ENCODE results near the gene MRE11. TPM values are rescaled to one million over a fixed set of nuclear protein-coding genes. Genes with fewer than 3 reads are reported as not detected.
"Not testable (repeated sequence)": the region's sequence is repeated elsewhere in the genome, so short reads cannot be mapped to it uniquely, and the experiment has no call there.

Gene MRE11
- total RNA-seq, 1 donor from 2014 or later: 10.1 TPM

DNA sequence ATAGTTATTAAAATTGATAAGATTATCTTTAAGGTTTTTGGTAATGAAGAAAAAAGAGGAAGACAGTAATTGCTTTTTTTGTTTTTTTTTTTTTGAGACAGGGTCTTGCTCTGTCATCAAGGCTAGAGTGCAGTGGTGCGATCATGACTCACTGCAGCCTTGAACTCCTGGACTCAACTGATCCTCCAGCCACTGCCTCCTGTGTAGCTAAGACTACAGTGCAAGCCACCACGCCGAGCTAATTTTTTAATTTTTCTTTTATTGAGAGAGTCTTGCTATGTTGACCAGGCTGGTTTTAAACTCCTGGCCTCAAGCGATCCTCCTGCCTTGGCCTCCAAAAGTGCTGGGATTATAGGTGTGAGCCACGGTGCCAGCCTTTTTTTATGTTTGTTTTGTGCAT is 12.9 kb upstream of the MRE11 start:
- not testable (repeated sequence) for DNase-seq (ENCODE audit: low read depth in 2 of 2)

GRCh38 chr11:94504689-94505293 is 11.1 kb upstream of the MRE11 start:
- peak; percentile 70 to 73 for DNase-seq (ENCODE audit: low read depth in 2 of 2)

DNA sequence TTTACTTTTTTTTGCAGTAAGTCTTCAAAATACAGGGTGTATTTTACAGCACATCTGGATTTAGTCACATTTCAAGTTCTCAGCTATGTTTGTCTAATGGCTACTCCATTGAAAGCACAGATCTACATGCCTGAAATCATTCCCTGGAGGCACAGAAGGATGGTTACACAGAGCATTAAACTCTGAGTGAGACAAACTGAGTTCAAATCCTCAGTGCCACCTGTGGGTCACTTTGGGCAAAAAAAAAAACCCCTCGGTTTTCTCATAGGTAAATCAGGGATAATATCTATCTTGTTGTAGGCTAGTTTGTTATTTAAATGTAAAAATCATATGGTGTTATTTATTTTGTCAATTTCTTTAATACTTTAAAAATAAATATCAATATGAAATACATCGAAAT is 7.9 kb upstream of the MRE11 start:
- no peak for DNase-seq (ENCODE audit: low read depth in 2 of 2)

- DNase-seq (ENCODE audit: low read depth in 2 of 2): no peak
Observed at GRCh38 chr11:94500181-94500580, 6.5 kb upstream of the MRE11 start.

- DNase-seq (ENCODE audit: low read depth in 2 of 2): peak in 1 of 2 donors; percentile 20
Observed at GRCh38 chr11:94494126-94494680, 559 bp upstream of the MRE11 start.

DNA sequence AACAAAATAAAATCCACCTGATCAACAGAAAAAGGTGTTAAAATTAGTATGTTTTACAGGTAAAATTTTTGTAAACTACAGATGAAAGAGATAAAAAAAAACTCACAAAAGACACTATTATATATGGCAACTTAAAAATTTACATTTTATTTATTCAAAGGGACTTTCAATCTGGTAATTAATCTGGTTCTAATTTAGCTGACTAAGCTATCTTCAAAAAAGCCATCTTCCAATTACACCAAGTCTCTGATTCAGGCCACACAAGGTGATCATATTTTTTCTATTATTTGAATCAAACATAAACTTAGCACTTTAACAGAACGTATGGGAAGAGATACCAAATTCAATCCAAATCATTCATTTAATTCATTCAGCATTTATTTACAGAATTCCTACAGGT is 7.6 kb downstream of the MRE11 start:
- no peak for DNase-seq (ENCODE audit: low read depth in 2 of 2)

GRCh38 chr11:94481342-94481741 is 12.3 kb downstream of the MRE11 start:
- no peak for DNase-seq (ENCODE audit: low read depth in 2 of 2)

DNA sequence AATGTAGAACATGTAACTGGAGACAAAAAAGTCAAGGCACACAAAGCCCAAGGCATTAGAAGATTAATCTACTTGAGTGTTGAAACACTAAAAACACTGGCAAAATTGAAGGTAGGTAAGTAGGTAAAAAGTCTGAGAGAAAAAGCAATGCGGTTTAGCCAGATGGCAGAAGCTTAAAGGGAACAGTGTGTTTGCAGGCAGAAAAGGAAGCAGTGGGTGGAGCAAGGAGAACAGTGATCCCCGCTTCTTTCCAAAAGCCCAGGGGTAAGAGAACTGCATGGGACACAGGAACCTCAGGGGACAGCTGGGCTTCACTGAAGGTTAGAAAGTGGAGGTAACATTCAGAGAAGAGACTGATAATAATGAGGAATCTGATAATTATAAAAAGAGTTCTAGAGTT is 16.0 kb downstream of the MRE11 start:
- DNase-seq (ENCODE audit: low read depth in 2 of 2): no peak

DNA sequence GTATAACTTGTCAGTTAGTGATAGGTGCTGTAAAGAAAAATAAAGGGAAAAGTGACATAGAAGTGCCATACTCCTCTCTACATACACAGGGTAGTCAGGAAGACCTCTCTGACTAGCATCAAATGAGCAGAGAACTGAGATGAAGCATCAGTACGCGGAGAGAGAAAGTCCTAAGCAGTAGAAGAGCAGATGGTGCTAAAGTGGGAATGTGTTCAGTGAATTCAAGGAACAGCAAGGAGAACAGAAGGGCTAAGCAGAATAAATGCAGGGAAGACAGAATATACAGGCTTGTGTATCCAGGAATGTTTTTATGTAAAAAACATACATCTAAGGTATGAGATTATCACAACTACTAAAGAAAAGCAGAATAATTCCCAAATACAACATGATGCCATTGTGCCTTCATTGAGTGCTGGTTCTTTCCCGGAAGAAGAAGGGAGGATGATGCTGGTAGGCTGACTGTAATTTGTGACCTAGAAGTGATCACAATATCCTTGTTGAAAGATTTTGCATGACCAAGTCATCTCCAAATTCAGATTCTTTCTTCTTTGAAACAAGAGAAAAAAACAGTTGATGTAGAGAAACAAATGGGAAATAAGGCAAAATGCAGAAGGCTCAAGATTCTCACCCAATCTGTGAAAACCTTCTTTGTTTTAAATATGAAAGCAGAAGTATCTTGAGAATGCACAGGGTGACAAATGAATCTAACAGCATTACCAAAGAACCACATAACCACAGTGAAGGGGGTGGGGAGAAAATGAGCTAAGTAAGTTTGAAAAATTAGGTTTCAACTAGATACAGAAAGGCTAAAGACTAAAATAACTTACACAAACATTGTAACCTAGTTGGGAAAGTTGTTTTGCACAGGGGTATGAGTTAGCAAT is 20.5 kb downstream of the MRE11 start:
- DNase-seq (ENCODE audit: low read depth in 2 of 2): no peak

DNA sequence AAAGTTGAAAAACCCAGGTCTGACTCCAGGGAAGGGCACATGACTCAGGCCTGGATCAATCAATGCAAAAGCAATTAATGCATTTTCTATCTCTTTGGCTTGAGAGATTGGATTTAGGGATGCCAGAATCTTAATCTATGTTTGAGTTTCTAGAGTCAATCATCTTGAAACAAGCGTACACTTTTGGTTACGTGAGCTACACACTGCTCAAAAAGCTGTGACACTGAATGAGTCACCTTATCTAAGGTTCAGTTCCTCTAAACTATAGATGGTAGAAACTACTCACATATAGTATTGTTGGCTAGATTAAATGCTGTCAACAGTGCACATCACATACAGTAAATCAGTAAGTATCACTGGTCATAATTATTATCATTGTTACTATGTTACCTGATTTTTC is 24.2 kb downstream of the MRE11 start:
- DNase-seq (ENCODE audit: low read depth in 2 of 2): no peak

DNA sequence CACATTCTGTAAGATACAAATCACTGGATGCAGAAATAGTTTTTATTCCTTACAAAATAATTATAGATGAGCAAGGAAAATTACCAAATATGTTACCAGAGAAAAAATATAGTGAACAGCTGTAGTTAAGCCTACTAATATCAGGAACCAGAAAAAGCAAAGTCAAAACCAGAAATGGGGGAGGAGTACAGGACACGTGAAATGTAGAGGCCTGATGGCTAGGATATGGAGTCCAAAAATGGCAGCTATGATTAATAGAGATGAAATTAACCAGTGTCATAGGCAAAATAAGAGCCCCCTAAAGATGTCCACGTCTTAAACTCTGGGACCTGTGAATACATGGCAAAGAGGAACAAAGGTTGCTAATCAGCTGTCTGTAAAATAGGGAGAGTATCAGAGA is 34.1 kb downstream of the MRE11 start:
- DNase-seq (ENCODE audit: low read depth in 2 of 2): no peak

DNA sequence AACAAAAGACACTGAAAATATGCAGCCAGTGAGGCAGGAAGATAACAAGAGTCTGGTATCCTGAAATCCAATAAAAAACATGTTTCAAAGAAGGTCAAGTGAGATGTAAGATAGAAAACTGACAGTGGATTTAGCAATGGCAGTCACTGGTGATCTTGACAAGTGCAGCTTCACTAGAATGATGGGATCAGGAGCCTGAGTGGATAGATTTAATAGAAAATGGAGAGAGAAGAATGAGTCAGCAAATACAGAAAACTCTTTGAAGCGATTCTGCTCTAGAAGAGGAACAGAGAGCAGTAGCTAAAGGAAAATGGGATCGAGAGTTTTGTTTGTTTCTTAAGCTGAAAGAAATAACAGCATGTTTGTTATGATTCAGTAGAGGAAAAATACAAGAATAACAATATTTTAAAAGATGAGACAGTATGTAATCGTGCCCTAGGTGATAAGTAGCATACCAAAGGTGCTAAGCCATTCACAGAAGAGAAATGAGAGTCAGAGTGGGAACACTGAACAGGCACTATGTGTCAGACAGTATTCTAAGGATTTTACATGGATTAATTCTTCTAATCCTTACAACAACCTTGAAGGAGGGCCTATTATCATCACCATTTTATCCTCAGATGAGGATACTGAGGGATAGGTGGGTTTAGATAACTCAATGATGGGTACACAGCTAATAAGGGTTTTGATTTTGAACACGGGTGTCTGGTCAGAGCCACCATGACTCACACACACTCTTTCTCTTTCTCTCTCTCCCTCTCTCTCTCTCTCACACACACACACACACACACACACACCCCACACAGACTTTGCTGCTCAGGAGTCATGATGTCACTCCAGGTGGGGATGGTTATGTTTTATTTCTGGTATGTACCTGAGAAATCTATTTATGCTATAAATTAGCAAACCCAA is 36.3 kb downstream of the MRE11 start:
- no peak for DNase-seq (ENCODE audit: low read depth in 2 of 2)

DNA sequence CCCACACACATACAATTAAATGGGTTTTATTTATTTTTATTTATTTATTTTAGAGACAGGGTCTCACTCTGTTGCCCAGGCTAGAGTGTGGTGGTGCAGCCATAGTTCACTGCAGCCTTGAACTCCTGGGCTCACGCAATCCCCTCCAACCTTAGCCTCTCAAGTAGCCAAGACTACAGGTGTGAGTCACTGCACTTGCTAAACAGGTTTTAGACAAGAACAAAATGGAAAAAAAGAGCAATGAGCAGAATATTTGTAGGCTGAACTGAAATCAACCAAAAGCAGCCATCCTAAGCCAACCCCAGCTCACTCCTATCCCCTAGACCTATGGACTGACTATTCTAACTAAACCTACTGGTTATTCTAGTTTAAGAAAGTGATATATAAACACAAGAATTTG is 37.8 kb downstream of the MRE11 start:
- no peak for DNase-seq (ENCODE audit: low read depth in 2 of 2)

GRCh38 chr11:94454301-94454700 is 39.3 kb downstream of the MRE11 start:
- DNase-seq (ENCODE audit: low read depth in 2 of 2): no peak

GRCh38 chr11:94452988-94453387 is 40.7 kb downstream of the MRE11 start:
- DNase-seq (ENCODE audit: low read depth in 2 of 2): no peak

DNA sequence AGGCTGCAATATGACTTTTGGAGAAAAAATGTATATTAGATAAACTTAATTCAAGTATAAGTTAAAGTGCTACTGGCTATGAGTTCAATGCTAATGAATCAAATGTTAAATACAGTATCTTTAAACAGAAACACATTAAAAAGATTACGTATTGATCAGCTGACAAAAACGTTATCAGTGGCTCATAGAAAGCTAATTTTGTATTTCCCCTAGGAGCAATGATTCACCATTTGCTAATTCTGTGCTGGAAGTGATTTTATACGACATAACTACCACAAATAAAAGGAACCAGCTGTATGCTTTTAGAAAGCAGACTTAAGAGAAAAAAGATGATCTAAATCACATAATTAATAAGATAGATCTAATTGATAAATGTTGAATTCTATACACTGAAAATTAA is 43.6 kb downstream of the MRE11 start:
- peak in 1 of 2 donors; percentile 43 for DNase-seq (ENCODE audit: low read depth in 2 of 2)

DNA sequence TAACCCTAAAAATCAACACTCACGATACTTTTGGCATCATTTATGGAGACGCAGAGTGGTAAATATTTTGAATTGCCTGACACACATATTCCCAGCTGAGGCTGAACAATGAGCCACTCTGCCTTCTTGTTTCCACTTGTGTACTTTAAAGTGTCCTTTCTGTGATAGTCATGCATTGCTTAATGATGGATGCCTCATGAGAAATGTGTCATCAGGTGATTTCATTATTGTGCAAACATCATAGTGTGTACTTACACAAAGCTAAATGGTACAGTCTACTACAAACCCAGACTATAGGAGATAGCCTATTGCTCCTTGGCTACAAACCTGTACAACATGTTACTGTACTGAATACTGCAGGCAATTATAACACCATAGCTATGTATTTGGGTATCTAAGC is 44.2 kb downstream of the MRE11 start:
- DNase-seq (ENCODE audit: low read depth in 2 of 2): peak in 1 of 2 donors; percentile 71

DNA sequence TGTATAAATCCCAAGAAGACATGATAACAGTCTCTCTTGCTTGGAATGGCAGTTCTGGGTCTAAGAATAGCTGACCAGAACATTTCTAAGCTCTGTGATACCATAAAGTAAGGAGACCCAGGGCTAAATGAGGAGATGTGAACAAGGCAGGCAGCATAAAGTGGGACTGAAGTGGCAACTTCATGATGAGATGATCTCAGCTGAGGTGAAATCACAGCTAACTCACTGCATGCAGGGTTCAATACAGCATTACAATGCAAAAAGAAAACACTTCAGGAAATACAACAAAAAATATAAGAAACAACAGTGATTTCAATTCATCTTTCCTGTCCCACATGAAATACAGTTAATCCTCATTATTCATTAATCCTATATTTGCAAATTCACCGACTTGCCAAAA is 44.6 kb downstream of the MRE11 start:
- DNase-seq (ENCODE audit: low read depth in 2 of 2): no peak

DNA sequence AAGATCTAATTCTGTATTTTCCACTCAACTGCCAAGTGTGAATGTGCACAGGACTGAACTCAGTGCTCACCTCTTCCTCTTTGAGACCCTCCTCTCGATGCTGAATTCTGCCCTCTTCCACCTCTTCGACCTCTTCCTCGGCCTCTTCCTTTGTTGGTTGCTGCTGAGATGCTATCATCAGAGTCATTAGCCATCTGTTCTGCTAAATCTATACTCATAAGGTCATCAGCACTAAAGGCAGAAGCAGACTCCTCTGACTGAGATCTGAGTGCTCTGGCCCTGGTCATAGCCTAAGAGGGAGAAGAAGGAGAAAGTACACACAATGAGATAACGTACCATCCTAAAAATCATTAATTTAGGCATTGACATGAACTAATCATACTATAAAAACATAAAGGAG is 46.5 kb downstream of the MRE11 start:
- no peak for DNase-seq (ENCODE audit: low read depth in 2 of 2)

- no peak for DNase-seq (ENCODE audit: low read depth in 2 of 2)
Observed at GRCh38 chr11:94445641-94446040, 48.0 kb downstream of the MRE11 start.

- no peak for DNase-seq (ENCODE audit: low read depth in 2 of 2)
Observed at GRCh38 chr11:94433049-94433448, 60.6 kb downstream of the MRE11 start.

DNA sequence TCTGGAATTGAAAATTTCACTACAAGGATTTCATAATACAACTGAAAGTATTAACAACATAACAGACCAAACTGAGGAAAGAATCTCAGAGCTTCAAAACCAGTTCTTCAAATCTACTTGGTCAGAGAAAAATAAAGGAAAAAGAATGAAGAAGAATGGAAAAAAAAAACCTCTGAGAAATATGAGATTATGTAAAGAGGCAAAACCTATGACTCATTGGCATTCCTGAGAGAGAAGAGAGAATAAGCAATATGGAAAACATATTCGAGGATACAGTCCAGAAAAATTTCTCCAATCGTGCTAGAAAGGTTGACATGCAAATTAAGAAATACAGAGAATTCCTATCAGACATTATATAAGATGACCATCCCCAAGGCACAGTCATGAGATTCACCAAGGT is 69.0 kb downstream of the MRE11 start:
- no peak for DNase-seq (ENCODE audit: low read depth in 2 of 2)
